Measurements from ENCODE around the gene LETM1. TPM values are rescaled to one million over a fixed set of nuclear protein-coding genes. Genes with fewer than 3 reads are reported as not detected.

LETM1 gene
- total RNA-seq, 4 donors from 2014 or later = 93.3 to 151 (median 121) TPM

GRCh38 chr4:1787411-1788077 is 68.4 kb downstream of the LETM1 start:
- no peaks in the 10 kb centered on the region for H3K9me3 ChIP-seq
- no peak overlapping the region for H3K27ac ChIP-seq
- no peak for DNase-seq
- TF ChIP-seq POLR2A (IDR thresholded peaks at IDR 0.05) (no peak), CTCF (IDR thresholded peaks at IDR 0.05) (no peak)
- H3K36me3 ChIP-seq = no peaks in the 10 kb centered on the region
- no peaks in the 10 kb centered on the region for H3K4me1 ChIP-seq
- no peaks in the 10 kb centered on the region for H3K27me3 ChIP-seq
- H3K4me3 ChIP-seq = no peak overlapping the region

- Histone ChIP-seq H3K36me3 (no peaks in the 10 kb centered on the region), H3K4me3 (no peak overlapping the region), H3K27me3 (no peaks in the 10 kb centered on the region), H3K9me3 (no peaks in the 10 kb centered on the region), H3K4me1 (no peaks in the 10 kb centered on the region), H3K27ac (no peak overlapping the region)
- TF ChIP-seq POLR2A (IDR thresholded peaks at IDR 0.05) (no peak), CTCF (IDR thresholded peaks at IDR 0.05) (no peak)
- no peak for DNase-seq
These were observed 69.2 kb downstream of the LETM1 start for GRCh38 chr4:1786544-1787362.

GRCh38 chr4:1785592-1785991 is 70.4 kb downstream of the LETM1 start:
- Histone ChIP-seq H3K4me1 (no peaks in the 10 kb centered on the region), H3K36me3 (no peaks in the 10 kb centered on the region), H3K9me3 (no peaks in the 10 kb centered on the region), H3K27me3 (no peaks in the 10 kb centered on the region), H3K27ac (no peak overlapping the region), H3K4me3 (no peak overlapping the region)
- no peak for DNase-seq
- no peak for TF ChIP-seq CTCF (IDR thresholded peaks at IDR 0.05)
- no peak for TF ChIP-seq POLR2A (IDR thresholded peaks at IDR 0.05)

GRCh38 chr4:1784789-1785591 is 71.0 kb downstream of the LETM1 start:
- Histone ChIP-seq H3K4me1 (no peaks in the 10 kb centered on the region), H3K27me3 (no peaks in the 10 kb centered on the region), H3K9me3 (no peaks in the 10 kb centered on the region), H3K36me3 (no peaks in the 10 kb centered on the region), H3K4me3 (no peak overlapping the region), H3K27ac (no peak overlapping the region)
- TF ChIP-seq CTCF (IDR thresholded peaks at IDR 0.05) (no peak), POLR2A (IDR thresholded peaks at IDR 0.05) (no peak)
- DNase-seq = no peak

GRCh38 chr4:1784395-1784788 is 71.6 kb downstream of the LETM1 start:
- Histone ChIP-seq H3K27ac (no peak overlapping the region), H3K27me3 (no peaks in the 10 kb centered on the region), H3K9me3 (no peaks in the 10 kb centered on the region), H3K4me3 (no peak overlapping the region), H3K36me3 (no peaks in the 10 kb centered on the region), H3K4me1 (no peaks in the 10 kb centered on the region)
- no peak for DNase-seq
- TF ChIP-seq POLR2A (IDR thresholded peaks at IDR 0.05) (no peak), CTCF (IDR thresholded peaks at IDR 0.05) (no peak)
